HAP-1 (cell line): Measurements from ENCODE around the gene PTP4A2.

Experiments
- DNase-seq, 2 experiments: peaks; one replicate each; pipeline ENCODE4 v3.0.0-alpha.2; 2016 to 2020; ENCODE audit warnings: low spot score in 2 of 2
- H3K27me3 ChIP-seq: fragments of 250-450 bp; sonication (Bioruptor Pico); 2 replicates; pipeline ENCODE4 v1.5.1; 2020; ENCODE audit warnings: low read depth, mild to moderate bottlenecking, moderate library complexity
- H3K36me3 ChIP-seq: fragments of 250-450 bp; sonication (Bioruptor Pico); replicated peaks from 2 replicates; pipeline ENCODE4 v1.5.1; 2020; ENCODE audit warnings: mild to moderate bottlenecking
- H3K4me1 ChIP-seq: fragments of 250-450 bp; sonication (Bioruptor Pico); 2 replicates; pipeline ENCODE4 v1.5.1; 2020; ENCODE audit warnings: mild to moderate bottlenecking
- H3K4me3 ChIP-seq: fragments of 250-450 bp; sonication (Bioruptor Pico); 2 replicates; pipeline ENCODE4 v1.5.1; 2020; ENCODE audit warnings: mild to moderate bottlenecking, moderate library complexity
- H3K9me3 ChIP-seq: fragments of 250-450 bp; sonication (Bioruptor Pico); 2 replicates; pipeline ENCODE4 v1.5.1; 2020; ENCODE audit warnings: mild to moderate bottlenecking, moderate library complexity
- in situ Hi-C: fragments of 300-500 bp; cut with MboI; formaldehyde crosslinking; loops from 3 replicates; pipeline ENCODE4 v1.14.3; 2020; ENCODE audit warnings: low sequenced_read_pairs, inconsistent platforms, mixed read lengths

PTP4A2 gene

GRCh38 chr1:31862071-31862470 is 76.1 kb downstream of the PTP4A2 start:
- Histone ChIP-seq H3K4me1 (no peaks in the 10 kb centered on the region), H3K4me3 (no peak overlapping the region), H3K27me3 (no peaks in the 10 kb centered on the region), H3K9me3 (no peaks in the 10 kb centered on the region), H3K36me3 (no peaks in the 10 kb centered on the region)
- in situ Hi-C loops: no loop called here
- no peak for DNase-seq

- no peaks in the 10 kb centered on the region for H3K27me3 ChIP-seq
- no peak for DNase-seq
- no peaks in the 10 kb centered on the region for H3K36me3 ChIP-seq
- no peak overlapping the region for H3K4me3 ChIP-seq
- in situ Hi-C loops: no loop called here
- no peaks in the 10 kb centered on the region for H3K9me3 ChIP-seq
- H3K4me1 ChIP-seq: no peaks in the 10 kb centered on the region
Measured at GRCh38 chr1:31861346-31861745, 76.8 kb downstream of the PTP4A2 start.

- H3K27me3 ChIP-seq: no peaks in the 10 kb centered on the region
- no peak for DNase-seq
- in situ Hi-C loops: no loop called here
- H3K4me1 ChIP-seq: peaks cover 6% of the 10 kb centered on the region
- H3K4me3 ChIP-seq: no peak overlapping the region
- 0 out of 2 replicates have a peak, but pooled peaks cover 2% of the 10 kb centered on the region for H3K36me3 ChIP-seq
- H3K9me3 ChIP-seq: 0 out of 2 replicates have a peak, but pooled peaks cover 3% of the 10 kb centered on the region
Measured at GRCh38 chr1:31860581-31860980, 77.6 kb downstream of the PTP4A2 start.

- Histone ChIP-seq H3K9me3 (0 out of 2 replicates have a peak, but pooled peaks cover 3% of the 10 kb centered on the region), H3K4me3 (no peak overlapping the region), H3K4me1 (peaks cover 10% of the 10 kb centered on the region), H3K27me3 (no peaks in the 10 kb centered on the region), H3K36me3 (0 out of 2 replicates have a peak, but pooled peaks cover 2% of the 10 kb centered on the region)
- in situ Hi-C loops: no loop called here
- DNase-seq: no peak
Measured at GRCh38 chr1:31859719-31860118, 78.4 kb downstream of the PTP4A2 start.

GRCh38 chr1:31859044-31859443 is 79.1 kb downstream of the PTP4A2 start:
- Histone ChIP-seq H3K9me3 (0 out of 2 replicates have a peak, but pooled peaks cover 3% of the 10 kb centered on the region), H3K27me3 (no peaks in the 10 kb centered on the region), H3K4me3 (no peak overlapping the region), H3K4me1 (peaks cover 10% of the 10 kb centered on the region), H3K36me3 (0 out of 2 replicates have a peak, but pooled peaks cover 2% of the 10 kb centered on the region)
- in situ Hi-C loops: no loop called here
- no peak for DNase-seq

- Histone ChIP-seq H3K9me3 (0 out of 2 replicates have a peak, but pooled peaks cover 3% of the 10 kb centered on the region), H3K27me3 (no peaks in the 10 kb centered on the region), H3K36me3 (0 out of 2 replicates have a peak, but pooled peaks cover 2% of the 10 kb centered on the region), H3K4me1 (peaks cover 10% of the 10 kb centered on the region), H3K4me3 (no peak overlapping the region)
- in situ Hi-C loops: no loop called here
- DNase-seq: no peak
Measured at GRCh38 chr1:31857863-31858262, 80.3 kb downstream of the PTP4A2 start.
